HG02642 (cell line): ENCODE data around the gene REX1BD.
A peak's percentile ranks its signal among the peaks of the same experiment; 100 is the strongest.
"Not testable (repeated sequence)": the region's sequence is repeated elsewhere in the genome, so short reads cannot be mapped to it uniquely, and the experiment has no call there.

Experiments
- ATAC-seq: cut with Tn5 transposase; IDR thresholded peaks from one replicate; pipeline ENCODE4 v1.9.1; 2021; ENCODE audit warnings: mild to moderate bottlenecking; ENCODE audit not compliant: unreplicated experiment, poor library complexity

REX1BD gene

DNA sequence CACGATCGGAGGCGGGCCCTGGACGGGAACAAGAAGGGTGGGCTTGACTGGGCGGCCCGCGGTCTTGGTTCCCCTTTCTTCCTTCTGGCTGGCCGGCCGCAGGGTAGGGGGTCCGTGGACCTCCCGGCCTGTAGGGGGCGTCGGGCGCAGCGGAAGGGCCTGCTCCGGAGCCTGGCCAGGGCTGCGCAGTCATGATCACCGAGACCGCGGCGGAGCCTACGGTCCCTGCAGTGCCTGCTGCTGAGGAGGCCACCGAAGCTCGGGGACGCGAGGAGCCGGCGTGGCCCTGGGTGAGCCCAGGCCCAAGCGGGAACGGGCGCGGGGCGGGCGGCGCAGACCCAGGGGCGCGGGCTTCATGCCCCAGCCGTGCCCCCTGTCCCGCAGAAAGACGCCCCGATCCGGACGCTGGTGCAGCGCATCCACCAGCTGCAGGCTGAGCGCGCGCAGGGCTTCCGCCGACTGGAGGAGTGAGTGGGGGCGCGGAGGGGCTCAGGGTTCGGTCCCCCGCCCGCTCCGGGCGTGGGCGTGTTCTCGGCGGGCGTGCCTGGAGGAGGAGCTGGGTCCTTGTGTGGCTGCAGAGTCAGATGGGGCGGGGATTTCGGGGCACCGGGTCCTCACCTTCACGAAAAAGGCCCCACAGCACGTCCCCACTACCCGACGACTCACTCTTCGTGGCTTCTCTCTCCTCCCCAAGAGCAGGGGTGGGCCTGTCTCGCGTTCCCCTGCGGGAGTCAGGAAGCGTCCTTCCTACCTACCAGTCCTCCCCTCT lies at the start of gene REX1BD:
REX1BD (plus strand) TSS at position 188 of the 769 bp plus-strand sequence; CDS start at position 192, 4 bp downstream.
- peak; percentile 81 for ATAC-seq

DNA sequence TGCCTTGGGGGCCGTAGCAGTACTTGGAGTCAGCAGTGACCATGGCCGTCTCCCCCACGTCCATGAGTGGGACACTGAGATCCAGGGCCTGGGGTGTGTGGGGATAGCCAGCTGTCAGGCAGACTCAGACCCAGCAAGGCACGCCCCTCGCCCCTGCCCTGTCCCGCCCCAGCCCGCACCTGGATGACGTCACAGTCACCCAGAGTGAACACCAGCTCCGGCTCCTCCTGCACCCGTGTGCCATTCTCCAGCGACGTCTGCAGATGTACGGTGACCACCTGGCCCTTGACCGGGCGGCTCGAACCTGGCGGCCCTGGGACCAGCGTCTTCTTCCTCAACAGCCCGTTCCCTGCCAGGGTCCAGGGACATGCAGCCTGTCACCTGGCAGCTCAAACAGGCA lies 49.2 kb upstream of the REX1BD start:
- no peak for ATAC-seq

DNA sequence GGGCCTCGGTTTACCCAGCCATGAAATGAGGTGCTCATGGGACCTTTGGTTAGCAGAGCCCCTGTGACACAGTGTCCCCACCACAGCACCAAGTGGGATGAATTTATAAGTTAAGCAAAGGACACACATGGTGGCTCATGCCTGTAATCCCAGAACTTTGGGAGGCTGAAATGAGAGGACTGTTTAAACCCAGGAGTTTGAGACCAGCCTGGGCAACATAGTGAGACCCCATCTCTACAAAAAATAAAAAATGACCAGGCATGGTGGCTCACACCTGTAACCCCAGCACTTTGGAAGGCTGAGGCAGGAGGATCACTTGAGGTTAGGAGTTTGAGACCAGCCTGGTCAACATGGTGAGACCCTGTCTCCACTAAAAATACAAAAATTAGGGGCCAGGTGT lies 48.4 kb upstream of the REX1BD start:
- not testable (repeated sequence) for ATAC-seq

DNA sequence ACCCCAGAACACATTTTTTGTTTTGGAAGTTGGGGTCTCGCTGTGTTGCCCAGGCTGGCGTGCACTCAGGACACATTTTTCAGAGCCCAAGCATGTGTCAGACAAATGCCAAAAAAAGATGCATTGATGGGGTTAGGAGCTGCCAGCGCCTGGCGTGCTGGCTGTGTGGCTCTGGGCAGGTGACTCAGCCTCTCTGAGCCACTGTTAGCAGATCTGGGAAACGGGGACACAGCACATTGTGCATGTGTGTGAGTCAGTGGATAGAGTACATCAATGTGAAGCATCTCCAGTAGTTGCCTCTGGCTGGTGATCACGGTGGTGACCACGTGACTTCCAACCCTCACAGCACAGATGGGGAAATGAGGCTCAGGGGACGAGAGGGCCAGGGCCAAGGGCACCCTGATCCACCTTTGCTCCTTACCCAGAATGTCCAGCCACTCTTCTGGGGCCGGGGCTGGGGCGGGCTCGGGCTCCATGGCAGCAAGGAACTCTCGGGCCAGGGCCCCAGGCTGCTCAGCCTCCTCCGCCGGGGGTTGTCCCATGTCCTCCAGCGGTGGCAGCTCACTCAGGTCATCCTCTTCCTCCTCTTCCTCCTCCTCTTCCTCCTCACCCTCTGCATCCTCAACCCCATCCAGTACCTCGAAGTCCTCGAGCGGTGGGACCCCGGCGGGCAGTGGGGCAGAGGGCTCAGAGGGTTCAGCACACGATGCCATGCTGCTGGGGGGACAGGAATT lies 47.2 kb upstream of the REX1BD start:
- ATAC-seq = no peak

DNA sequence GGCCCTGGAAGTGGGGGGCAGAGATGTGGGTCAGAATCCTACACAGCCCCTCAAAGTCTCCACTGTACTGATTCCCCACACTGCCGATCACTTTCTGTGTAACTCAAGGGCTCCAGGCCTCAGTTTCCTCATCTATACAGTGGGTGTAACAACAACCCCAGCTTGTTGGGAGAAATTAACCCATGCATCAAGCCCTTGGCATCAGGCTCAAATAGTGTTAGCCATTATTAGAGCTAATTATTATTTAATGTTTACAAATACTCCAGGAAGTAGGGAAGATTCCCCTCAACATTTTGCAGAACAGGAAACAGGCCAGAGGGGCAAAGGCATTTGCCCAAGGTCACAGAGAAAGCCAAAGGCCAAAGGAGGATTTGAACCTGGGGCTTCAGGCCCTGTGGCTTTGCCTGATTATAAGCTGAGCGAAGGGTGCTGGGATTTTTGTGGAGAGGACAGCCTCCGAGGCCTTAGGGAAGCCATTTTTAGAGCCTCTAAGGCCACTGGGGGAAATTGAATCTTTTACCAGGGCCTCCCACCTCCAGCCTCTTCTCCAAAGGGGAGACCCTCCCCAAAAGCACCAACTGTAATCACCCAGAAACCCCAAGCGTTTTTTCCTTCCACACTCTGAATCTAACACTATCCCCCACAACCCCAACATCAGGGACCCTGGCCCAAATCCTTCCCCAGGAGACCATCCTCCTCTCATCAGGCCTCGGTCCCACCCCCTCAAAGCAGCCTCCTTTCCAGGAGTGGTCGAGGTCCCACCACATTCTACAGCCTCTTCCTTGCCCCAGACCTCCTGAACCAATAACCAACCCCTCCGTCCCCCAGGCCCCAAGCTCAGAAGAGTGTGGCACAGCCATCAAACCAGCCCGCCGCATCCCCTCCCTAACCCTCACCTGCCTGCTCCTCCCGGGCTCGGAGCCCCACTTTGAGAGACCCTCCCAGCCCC lies 46.3 kb upstream of the REX1BD start:
- no peak for ATAC-seq

DNA sequence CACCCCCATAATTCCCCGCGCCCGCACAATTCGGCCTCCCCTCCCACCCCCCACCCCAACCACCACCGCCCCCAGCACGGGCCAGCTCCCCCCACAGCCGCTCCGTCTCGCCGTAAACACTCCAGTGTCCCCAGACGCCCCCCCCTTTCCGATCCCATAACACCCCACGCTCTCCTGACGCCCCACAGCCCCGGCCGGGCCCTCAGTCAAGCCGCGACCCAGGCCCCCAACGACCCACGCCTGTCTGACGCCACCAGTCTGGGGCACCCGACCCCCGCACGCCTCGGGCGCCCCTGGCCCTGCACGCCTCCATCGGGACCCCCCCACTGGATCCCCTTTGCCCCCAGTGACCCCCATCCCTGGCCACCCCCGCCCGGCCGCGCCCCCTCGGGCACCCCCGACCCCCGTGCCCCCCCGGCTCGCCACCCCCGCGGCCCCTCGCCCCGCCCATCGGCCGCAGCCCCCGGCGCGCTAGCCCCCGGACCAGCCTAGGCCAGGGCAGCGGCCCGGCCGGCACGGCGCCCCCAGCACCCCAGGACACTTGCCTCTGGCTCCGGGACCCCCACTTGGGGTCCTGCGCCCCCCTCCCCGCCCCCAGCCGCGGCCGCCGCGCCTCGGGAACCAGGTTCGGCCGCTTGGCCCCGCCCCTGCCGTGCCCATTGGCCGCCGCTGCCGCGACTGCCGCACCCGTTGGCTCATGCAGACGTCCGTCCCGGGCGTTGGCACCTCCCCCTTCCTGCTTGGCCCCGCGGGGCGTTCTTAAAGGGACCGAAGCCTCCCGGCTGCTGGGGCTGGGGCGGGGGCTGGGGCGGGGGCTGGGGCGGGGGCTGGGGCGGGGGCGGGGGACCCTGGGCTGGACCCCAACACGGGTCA lies 45.4 kb upstream of the REX1BD start, which contains the start of gene FKBP8:
FKBP8 (minus strand) TSS at position 633 of the 873 bp plus-strand sequence. CDS start 1,603 bp downstream, outside the sequence.
- peak; percentile 97 for ATAC-seq

DNA sequence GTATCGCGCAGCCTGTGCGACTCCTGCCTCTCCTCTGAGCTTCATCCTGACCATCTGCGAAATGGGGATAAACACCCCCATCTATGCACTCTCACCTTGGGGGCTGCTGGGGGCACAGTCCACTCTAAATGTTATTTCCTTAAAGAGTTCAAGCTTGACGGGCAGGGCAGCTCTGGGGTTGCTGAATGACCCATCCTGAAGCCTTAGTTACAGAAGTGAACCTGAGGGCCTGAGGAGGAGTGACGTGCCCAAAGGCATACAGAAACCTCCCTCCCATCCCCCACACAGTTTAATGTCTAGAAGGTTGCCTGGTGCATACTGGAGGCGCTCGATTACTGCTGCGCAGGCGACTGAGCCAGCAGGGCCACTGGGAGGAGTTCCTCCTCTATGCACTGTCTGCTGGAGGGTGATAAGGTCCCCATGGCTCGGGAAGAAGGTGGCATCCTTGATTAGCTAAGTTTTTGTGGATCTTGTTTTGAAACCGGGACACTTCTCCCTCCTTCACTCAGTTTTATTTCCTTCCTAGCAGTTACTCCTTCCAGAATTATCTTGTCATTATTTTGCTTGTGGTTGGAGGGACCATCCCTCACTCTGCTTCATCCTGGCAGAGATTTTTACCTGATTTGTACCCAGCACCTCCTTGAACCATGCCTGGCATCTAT lies 44.7 kb upstream of the REX1BD start:
- peak; percentile 60 for ATAC-seq

DNA sequence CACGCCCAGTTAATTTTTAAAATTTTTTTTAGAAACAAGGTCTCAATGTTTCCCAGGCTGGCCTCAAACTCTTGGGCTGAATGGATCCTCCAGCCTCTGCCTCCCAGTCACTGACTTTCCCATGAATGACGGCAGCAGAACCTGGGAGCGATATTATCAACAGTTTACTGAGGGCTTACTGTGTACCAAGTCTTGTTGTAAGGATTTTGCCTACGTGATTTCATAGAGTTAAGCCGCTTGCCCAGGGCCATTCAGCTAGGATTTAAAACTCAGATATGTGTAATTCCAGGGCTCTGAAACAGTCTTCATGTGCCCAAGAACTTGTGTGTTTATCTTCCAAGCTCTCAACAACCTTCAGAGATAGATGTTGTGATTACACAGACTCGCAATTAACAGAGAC lies 37.0 kb upstream of the REX1BD start:
- ATAC-seq = no peak

DNA sequence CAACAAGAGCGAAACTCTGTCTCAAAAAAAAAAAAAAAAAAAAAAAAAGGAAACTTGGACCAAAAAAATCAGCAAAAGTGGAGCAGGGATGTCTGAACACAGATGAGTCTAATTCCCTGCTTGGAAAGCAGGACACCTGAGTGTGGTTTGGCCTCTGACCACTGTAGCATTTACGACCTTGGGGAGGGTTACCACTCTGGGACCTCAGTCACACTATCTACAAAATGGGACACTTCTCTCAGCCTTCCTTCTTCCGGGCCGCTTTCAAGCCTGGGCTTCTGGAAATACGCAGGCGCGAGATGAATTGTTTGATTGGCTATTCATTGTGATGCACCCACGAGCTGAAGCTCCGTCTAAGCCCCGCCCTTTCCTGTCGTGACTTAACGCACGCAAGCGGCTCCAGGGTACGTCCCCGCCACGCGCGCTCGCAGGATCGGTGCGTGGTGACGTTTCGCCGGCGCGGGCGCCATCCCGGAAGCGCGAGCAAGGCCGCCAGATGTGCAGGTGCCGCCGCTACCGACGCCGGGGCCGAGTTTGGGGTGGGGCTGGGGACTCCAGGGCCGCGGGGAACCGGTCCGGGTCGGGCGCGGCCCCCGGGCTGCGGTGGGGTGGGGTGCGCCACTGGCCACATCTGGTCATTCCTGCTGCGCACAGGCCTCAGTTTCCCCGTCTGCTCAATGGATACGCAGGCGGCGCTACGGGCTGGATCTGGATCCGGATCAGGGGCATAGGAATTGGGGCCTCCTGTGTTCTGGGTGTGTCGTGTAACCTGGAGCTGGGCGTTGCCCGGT lies 31.0 kb upstream of the REX1BD start, which contains the start of gene KXD1:
KXD1 (plus strand) TSS at position 460 of the 791 bp plus-strand sequence. CDS start 4,187 bp downstream, outside the sequence.
- ATAC-seq = peak; percentile 94

DNA sequence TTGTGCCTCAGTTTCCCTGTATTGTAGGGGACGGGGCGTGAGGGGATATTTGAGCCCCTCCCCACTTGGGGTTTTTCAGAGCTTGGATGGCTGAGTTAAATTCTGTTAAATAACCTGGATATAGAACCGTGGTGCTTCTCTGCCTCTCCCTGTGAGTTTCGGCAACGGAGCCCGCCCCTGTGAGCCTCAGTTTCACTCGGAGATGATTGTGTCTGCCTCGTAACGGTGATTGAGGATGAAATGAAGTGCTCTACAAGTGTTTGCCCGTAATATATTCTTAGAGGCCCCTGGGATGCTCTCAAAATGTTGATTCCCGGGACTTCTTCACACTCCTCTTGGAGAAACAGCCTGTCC lies 30.4 kb upstream of the REX1BD start:
- ATAC-seq = no peak

DNA sequence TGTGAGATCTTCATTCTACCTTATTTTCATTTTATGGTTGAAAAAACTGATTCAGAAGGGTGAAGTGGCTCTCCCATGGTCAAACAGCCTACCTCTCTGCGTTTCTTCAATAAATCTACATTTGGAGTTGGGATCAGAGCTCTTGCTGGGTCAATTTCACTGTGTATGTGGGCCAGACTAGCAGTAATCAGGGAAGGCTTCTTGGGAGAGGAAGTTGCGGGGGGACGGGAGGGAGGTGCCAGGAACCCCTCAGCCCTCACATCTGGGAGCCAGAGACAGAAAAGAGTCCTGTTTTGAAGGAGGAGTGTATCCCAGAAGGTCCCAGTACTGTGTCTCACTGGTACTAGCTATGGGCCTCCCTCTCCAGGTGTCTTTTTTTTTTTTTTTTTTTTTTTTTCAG lies 30.0 kb upstream of the REX1BD start:
- no peak for ATAC-seq

DNA sequence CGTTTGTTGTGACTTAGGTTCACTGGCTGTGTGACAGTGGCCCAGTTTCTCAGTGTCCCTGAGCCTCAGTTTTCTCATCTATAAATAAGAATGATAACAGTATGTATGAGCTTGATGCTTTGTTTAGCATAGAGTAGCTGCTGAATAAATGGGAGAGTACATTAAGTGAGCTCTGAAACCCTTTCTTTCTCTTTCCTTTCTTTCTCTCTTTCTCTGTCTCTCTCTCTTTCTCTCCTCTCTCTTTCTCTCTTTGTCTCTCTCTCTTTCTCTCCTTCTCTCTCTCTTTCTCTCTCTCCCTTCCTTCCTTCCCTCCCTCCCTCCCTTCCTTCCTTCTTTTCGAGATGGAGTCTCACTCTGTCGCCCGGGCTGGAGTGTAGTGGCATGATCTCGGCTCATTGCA lies 28.9 kb upstream of the REX1BD start:
- ATAC-seq = no peak

DNA sequence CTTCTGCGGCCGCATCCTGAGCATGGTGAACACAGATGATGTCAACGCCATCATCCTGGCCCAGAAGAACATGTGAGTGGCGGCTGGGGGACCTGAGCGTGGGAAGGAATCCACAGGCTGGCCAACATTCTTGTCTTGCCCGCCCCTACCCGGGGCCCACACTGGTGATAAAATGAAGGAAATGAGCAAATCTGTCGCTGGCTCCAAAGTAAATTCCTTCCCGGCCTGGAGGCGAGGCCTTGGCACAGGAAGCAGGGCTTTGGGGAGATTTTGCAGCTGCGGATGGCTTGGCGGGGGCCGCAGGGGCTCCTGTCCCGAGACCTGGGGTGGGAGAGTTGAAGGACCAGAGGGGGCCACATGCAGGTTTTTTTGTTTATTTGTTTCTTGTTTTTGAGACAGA lies 26.5 kb upstream of the REX1BD start:
- ATAC-seq = no peak

DNA sequence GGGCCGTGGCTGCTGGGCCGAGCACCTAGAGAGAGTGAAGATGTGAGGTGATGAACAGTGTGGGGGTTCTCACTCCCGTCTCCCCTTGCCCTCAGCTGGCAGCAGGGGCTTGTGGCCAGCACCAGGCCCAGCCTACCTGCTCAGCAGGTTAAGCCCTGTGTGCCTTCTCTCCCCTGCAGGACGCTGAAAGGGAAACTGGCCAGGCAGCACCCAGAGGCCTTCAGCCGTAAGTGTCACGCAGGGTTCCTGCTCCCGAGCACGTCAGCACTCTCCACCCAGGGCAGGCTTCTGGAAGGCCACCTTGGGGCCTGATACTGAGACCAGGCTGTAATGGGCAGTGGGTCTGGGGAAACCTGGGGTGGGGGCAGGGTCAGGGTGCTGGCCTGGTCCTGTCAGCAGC lies 21.6 kb upstream of the REX1BD start:
- no peak for ATAC-seq

DNA sequence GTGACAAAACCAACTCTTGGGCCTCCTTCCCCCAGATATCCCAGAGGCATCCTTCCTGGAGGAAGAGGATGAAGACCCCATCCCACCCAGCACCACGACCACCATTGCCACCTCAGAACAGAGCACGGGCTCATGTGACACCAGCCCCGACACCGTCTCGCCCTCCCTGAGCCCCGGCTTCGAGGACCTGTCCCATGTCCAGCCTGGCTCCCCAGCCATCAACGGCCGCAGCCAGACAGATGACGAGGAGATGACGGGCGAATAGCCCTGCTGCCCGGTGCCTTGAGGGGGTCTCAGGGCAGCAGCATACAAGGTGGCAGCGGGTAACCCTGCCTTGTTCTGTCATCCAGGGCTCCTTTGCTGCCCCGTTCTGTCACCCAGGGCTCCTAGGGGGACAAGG lies 20.2 kb upstream of the REX1BD start:
- no peak for ATAC-seq

DNA sequence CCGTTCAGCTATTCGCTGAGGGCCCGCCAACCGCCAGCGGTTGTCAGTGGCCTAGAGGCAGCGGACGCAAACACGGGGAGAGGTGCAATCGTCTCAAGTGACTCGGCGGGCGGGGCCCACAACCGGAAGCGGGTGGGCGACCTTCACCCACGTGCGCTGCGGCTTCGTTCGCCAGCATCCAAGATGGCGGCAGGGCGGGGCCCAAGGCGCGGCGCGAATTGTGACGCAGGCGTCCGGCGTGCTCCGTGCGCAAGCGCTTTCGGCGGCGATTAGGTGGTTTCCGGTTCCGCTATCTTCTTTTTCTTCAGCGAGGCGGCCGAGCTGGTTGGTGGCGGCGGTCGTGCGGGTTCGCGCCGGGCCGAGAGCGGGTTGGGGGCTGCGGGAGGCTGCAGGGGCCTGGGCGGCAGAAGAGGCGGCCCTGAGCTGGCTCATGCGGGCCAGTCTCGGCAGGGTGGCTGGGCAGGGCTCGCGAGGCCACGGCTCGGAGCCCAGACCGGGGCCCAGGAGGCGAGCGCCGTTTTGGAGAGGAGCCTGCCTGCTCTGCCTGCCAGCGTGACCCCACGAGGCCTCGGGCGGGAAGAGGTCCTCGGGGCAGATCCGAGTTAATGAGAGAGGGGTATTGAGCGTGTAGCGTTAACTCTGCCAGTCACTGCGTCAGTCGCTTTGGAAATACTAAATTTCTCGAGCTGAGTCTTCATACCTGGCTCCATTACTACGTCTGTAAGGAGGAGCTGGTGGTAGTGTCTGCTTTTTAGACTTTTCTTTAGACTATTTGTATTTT lies 16.8 kb upstream of the REX1BD start, which contains the start of gene UBA52:
UBA52 (plus strand) TSS at position 294 of the 781 bp plus-strand sequence. CDS start 1,444 bp downstream, outside the sequence.
- ATAC-seq = peak; percentile 92

DNA sequence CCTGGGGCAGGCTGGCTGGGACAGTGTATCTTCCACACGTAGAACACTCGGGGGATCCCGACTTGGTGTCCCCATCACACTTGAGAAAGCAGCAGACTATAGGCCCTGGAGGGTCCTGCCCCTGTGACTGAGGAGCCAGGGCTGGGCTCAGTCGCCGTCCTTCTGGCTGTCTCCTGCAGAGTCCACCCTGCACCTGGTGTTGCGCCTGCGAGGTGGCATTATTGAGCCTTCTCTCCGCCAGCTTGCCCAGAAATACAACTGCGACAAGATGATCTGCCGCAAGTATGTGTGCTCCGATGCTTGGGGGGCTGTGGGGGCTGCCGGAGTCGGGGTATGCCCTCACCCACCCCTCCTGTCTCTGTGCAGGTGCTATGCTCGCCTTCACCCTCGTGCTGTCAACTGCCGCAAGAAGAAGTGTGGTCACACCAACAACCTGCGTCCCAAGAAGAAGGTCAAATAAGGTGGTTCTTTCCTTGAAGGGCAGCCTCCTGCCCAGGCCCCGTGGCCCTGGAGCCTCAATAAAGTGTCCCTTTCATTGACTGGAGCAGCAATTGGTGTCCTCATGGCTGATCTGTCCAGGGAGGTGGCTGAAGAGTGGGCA lies 13.8 kb upstream of the REX1BD start:
- no peak for ATAC-seq
